Activated CD4-positive, alpha-beta T cell treated with anti-CD3 and anti-CD28 coated beads, Interleukin-2, Interleukin-6, amounts not matched to agents 100 ng/mL and 50 ng/mL, durations not matched to agents 16 hours and 8 hours (primary cell): ENCODE results near the gene NET1.
A peak's percentile ranks its signal among the peaks of the same experiment; 100 is the strongest.

ENCODE experiments used
- DNase-seq: peaks from one replicate; pipeline ENCODE4 v3.0.0-alpha.2; 2020

The NET1 gene

DNA sequence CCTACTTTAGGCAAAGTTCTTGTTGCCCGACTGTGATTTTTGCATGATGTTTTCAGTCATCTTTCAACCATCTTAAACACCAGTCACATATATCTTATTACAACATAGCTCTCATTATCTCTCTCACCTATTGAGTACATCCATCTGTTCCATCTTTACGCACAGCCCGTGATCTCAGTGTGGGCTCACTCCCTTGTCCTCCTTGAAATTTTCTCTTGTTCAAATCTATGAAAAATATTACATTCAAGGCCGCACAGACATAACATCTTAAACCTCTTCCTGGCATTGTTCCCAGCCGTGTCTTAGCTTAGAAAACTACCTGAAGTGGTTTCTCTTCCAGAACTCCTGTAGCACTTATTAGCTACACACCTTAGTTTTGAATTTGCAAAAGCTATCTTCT lies 32.6 kb downstream of the NET1 start:
- no peak for DNase-seq

GRCh38 chr10:5446390-5446926 lies 34.1 kb downstream of the NET1 start:
- DNase-seq = peak; percentile 87

DNA sequence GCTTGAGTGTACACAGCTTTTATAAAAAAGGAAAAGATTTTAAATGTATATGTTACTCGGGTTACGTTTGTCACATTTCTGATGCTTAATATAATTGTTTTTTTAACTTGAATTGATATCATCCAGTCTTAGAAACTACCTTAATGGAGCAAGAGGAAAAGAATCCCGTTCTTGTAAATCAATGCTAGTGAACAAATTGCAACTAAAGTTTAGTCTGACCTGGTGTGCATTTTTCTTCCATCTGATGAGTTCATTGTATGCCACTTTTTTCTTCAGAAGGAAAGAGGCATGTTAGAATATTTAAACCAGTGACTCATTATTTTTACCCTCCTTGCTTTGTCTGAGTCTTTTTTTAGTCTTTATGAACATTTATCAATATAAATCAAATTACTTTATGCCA lies 34.7 kb downstream of the NET1 start:
- DNase-seq = no peak

DNA sequence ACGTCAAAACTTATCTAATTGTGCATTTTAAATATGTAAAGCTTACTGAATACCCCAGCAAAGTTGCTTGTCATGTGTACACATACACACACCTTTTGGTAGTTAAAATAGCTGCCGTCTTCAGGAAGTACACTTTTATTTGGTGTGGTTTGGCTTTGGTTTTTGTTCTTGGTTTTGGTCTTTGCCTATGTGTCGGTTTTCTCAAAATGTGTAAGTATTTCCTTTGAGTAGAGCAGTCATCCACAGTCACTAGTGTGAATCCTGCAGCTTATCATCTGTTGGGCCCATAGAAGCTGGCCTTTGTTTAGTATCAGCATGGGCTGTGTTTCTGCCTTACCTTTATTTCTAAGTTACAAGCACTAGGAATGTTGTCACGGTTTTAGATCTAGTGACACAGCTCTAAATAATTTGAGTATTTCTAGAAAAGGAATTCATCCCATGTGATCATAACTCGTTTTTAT lies 35.3 kb downstream of the NET1 start:
- DNase-seq = peak; percentile 89

DNA sequence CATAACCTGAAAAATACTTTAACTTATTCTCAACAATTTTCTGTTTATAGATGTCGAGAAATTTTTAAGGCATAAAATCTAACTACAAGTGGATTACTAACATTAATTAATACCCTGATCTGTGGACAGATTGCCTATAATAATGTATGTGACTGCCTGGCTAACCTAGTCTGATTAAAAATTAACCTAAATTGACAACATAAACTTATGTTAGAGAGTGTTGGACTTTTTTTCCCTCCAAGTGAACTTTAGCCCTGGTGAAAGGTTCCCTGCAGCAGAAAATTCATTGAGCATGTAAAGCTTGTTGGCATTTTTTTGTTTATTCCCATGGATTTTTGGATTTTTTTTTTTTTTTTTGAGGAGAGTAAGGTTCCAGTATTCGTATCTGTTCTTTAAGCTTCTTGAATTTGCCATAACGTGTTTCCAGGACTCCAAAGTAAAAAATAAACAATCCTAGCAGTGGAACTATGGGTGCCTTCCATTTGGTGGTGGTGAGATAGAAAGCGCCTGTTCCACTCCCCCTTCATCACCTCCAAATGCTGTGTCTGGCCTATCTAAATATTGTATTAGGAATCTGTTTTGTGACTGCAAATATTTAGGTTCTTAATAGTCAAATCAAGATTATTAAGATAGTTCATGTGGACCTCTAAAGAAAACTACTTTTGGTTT lies 36.1 kb downstream of the NET1 start:
- DNase-seq = no peak

- no peak for DNase-seq
These were observed 36.9 kb downstream of the NET1 start for GRCh38 chr10:5449227-5449626.

- no peak for DNase-seq
These were observed 37.5 kb downstream of the NET1 start for GRCh38 chr10:5449823-5450222.

DNA sequence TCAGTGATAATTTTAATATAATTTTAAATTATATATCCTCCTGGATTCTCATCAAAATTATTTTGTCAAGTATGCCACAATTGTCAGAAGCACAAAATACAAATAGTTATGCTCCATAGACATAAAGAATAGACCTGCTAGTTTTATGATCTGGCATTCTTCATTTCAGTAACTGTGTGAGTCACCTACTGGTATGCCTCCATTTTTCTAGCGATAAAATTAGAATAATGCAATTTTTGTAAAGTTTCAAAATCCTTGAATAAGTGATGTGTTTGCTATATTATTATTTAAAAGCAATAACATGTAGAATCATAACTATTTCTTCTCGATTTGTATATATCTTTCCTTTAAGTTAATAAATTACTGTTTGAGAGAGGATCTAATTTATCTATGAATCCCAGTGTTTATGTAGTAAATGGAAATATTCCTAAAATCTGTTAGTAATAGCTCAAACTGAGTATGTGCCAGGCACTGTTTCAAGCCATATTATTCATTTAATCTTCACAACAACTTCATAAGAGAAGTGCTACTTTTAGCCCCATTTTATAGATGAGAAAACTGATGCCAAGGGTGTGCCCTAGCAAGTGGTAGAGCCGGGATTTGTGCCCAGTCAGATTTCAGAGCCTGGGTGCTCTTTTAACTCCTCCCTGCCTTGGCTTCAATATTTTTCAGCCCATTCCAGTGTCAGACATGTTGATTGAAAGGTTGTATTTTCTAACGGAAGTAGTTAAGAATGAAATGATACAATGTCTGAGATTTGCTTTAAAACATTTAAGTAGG lies 38.4 kb downstream of the NET1 start:
- no peak for DNase-seq

- DNase-seq = no peak
These were observed 41.6 kb downstream of the NET1 start for GRCh38 chr10:5453749-5454489.

DNA sequence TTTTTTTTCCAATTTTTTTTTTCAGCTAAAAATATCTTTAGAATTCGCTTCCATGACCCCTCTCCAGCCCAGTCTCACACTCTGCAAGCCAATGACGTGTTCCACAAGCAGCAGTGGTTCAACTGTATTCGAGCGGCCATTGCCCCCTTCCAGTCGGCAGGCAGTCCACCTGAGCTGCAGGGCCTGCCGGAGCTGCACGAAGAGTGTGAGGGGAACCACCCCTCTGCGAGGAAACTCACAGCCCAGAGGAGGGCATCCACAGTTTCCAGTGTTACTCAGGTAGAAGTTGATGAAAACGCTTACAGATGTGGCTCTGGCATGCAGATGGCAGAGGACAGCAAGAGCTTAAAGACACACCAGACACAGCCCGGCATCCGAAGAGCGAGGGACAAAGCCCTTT lies 44.2 kb downstream of the NET1 start:
- DNase-seq = no peak

DNA sequence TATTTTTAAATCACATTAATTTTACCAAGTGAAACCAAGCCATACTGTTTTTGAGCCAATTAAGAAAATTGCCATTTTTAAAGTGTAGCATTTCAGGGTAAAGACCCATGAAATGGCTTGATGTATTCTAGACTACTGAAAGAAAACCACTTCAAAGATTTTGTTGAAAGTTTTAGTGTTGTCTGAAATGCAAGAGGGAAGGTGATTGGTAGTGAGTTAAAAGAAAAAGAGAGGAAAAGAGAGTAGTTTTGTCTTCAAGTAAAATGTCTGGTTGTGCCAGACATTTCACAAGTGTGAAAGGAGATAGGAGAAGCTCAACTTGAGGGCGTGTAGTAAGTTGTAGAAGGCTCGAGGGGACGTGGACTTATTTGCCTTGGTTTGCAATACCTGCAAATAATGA lies 45.4 kb downstream of the NET1 start:
- DNase-seq = no peak

DNA sequence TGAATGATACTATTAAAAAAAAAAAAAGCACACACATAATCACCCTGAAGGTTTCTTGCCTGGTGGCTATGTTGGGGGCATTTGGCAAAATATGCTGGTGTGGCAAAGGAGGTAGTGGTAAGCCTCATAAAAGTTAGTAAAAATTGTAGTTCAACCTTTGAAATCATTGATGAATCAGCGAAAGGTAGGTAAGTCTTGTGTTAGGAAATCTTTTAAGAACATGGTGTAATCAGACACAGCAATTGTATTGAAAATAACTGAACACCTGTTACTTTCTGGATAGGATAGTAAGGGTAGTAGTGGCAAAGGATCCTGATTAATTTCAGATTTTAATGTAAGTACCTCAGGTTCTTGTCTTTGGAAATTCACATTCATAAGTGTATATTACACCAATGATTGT lies 46.1 kb downstream of the NET1 start:
- no peak for DNase-seq

DNA sequence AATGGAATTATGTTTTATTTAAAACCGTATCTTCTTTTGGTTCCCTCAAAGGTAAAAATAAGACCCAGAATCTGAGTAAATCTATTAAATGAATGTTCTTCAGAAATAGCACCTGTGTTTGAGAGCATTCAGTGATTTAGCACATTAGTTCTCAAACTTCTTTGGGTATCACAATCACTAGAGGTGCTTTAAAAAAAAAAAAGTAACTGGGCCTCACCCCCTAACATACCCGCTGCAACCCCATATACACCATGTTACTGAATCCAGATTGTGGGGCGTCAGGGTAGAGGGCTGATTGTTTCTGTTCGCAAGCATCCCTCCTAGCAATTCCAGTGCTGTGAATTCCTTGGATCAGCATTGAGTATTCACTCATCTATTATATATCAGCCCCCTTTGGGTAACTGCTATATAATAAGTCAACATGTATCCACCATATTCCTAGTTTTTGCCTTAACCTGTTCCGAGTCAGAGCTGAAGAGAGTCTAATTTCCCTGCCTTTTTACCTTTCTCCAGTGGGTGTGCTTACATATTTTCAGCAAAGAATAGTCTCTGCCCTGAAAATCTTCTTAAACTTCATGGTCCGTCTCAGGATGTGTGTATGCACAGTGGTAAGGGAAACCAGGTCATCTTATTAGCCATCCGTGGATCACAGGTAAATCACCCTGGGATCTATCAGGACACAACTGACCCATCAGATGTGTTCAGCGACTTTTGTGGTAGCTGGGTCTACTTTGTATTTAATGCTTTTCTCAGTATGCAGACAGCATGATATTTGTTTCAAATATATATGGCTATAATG lies 46.8 kb downstream of the NET1 start:
- no peak for DNase-seq

DNA sequence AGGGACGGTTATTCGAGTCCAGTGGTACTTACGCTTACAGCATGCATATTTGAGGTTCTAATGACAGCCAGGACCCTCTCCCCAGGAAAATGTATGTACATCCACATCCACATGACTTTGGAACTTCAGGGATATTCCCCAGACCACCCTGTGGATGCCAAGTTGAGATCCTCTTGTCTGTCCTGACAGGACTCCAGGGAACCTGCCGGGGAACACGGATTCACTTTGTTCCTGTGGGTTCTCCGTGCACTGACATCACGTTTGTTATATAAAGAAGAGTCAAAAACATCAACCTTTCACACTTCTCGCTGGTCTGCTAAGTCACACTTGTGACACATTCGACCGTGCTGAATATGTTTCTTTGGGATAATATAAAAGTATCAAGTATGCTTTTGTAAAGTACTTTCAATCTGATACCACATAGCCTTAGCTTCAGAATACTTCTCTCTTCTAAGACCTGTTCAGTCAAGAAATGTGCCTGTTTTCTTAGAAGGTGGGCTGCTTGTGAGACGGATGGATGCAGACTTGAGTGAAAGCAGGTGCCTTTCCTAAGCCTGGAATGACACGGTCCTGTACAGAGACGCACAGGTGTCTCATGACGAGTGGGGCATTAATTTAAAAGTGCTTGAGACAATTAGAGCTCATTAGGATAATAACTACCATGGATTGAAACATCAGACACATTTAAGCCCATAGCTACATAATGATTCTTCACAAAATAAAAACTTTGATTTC lies 48.3 kb downstream of the NET1 start:
- no peak for DNase-seq

DNA sequence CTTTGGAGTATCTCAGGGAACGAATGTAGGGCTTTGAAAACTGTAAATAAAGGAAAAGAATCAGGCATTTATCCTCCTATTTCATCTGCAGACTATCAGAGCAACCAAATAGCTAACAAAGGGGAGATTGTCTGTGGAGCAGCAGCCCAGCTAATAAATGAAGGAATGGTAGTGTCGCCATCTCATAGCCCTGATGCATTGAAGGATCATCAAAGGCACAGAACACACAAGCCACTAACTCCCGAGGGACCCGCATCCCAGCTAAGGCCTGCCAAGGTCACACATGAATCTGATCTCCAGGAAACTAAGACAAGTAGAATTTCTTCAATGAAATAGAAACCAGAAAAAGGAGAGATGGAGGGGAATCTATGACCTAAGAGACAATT lies 48.8 kb downstream of the NET1 start:
- no peak for DNase-seq

- no peak for DNase-seq
These were observed 49.8 kb downstream of the NET1 start for GRCh38 chr10:5461914-5462840.

- no peak for DNase-seq
These were observed 50.5 kb downstream of the NET1 start for GRCh38 chr10:5462841-5463293.

GRCh38 chr10:5464546-5464945 lies 52.2 kb downstream of the NET1 start:
- DNase-seq = no peak

DNA sequence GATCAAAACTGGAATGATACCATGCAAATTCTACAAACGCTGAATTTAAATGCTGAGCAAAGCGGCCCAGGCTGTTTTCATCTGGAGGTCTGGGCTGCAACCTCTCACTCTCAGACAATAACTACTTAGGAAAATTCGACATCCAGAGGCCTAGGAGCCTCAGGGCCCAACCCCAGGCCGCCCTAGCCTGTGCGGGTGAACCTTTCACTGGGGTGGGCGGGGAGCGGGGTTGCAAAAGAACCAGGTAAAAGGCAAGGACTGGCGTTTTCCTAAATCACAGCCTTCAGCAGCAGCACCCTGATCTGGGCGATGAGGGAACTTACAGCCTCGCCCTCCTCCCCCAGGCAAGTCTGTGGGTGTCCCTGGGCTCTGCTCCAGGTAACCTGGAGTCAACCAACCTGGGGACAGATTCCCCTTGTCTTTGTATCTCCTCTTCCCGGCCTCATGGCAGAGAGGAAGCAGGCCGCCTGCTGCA lies 53.7 kb downstream of the NET1 start:
- no peak for DNase-seq

DNA sequence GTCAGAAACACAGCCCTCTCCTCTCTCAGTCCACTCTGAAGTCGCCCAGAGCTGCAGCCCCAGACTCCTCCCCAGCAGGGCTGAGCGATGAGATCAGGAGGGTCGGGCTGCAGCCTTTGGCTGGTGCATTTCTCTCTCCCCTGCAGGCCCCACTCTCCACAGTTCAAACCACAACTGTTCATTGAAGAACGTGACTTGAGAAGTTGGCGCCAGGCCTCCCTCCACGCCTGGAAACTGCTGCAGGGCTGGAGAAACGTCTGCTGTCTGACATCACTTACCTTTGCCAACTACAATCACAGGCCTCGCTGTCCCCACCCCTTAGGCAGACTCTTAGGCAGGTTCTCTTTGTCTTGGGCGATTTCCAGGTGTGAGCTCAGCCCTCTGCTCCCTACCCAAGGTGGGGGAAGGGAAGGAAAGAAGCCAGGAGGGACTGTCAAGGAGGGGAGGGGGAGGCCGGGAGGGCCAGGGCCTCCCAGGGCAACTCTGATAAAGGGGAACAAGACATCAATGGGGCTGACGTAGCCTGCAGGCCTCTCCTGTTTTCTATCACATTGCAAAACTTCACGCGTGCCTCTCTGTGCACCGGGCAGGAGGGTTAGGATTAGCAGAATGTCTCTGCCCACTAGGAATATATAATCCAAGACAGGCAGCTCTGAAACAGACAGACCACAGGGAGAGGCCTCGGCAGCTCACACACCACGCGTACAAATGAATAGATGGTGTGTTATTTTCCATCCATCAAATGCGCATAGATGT lies 54.3 kb downstream of the NET1 start:
- no peak for DNase-seq
